MM.1S (cell line): Measurements from ENCODE around the gene TRIM29.

Source experiments
- DNase-seq: peaks from one replicate; pipeline ENCODE4 v3.0.0-alpha.2; 2015
- H2AFZ ChIP-seq: fragments of 300-600 bp; sonication (generic); 2 replicates; pipeline ENCODE4 v1.6.0; 2016; ENCODE audit warnings: antibody characterized with exemption, low read length
- H3F3A ChIP-seq: fragments of 300-600 bp; sonication (generic); 2 replicates; pipeline ENCODE4 v1.6.1; 2016; ENCODE audit warnings: mild to moderate bottlenecking, antibody characterized with exemption, low read length, moderate library complexity, mixed read lengths; ENCODE audit not compliant: insufficient read depth
- H3K27ac ChIP-seq: fragments of 300-600 bp; sonication (generic); 2 replicates; pipeline ENCODE4 v1.5.1; 2016; ENCODE audit warnings: mild to moderate bottlenecking, low read length
- H3K27me3 ChIP-seq: fragments of 300-600 bp; sonication (generic); replicated peaks from 2 replicates; pipeline ENCODE4 v1.6.0; 2016; ENCODE audit warnings: low read length; ENCODE audit not compliant: insufficient read depth
- H3K36me3 ChIP-seq: fragments of 300-600 bp; sonication (generic); replicated peaks from 2 replicates; pipeline ENCODE4 v1.6.1; 2016; ENCODE audit warnings: mild to moderate bottlenecking, low read length, mixed read lengths; ENCODE audit not compliant: insufficient read depth
- H3K4me1 ChIP-seq: fragments of 300-600 bp; sonication (generic); 2 replicates; pipeline ENCODE4 v1.6.1; 2016; ENCODE audit warnings: low read length, mixed read lengths
- H3K4me2 ChIP-seq: fragments of 300-600 bp; sonication (generic); 2 replicates; pipeline ENCODE4 v1.6.0; 2016; ENCODE audit warnings: low read depth, low read length
- H3K4me3 ChIP-seq: fragments of 300-600 bp; sonication (generic); 2 replicates; pipeline ENCODE4 v1.5.1; 2016; ENCODE audit warnings: low read length, mixed read lengths
- H3K79me2 ChIP-seq: fragments of 300-600 bp; sonication (generic); 2 replicates; pipeline ENCODE4 v1.6.1; 2016; ENCODE audit warnings: mixed run types, low read length, mixed read lengths
- H3K9ac ChIP-seq: fragments of 300-600 bp; sonication (generic); 2 replicates; pipeline ENCODE4 v1.6.1; 2016; ENCODE audit warnings: low read length, mixed read lengths
- H3K9me2 ChIP-seq: fragments of 300-600 bp; sonication (generic); replicated peaks from 2 replicates; pipeline ENCODE4 v1.6.1; 2016; ENCODE audit warnings: mild to moderate bottlenecking, low read length, mixed read lengths; ENCODE audit not compliant: insufficient read depth
- H3K9me3 ChIP-seq: fragments of 300-600 bp; sonication (generic); replicated peaks from 2 replicates; pipeline ENCODE4 v1.6.1; 2016; ENCODE audit warnings: mild to moderate bottlenecking, low read length, mixed read lengths; ENCODE audit not compliant: insufficient read depth
- H4K20me1 ChIP-seq: fragments of 300-600 bp; sonication (generic); 2 replicates; pipeline ENCODE4 v1.6.1; 2016; ENCODE audit warnings: mild to moderate bottlenecking, low read length, moderate library complexity, mixed read lengths; ENCODE audit not compliant: insufficient read depth
- CTCF ChIP-seq: fragments of 300-600 bp; sonication (generic); IDR thresholded peaks from 2 replicates; pipeline ENCODE4 v1.5.1; 2016; ENCODE audit warnings: antibody characterized with exemption, low read length, mixed read lengths
- EZH2 ChIP-seq: fragments of 300-600 bp; sonication (generic); optimal IDR thresholded peaks from 2 replicates; pipeline ENCODE3; 2017; ENCODE audit warnings: low read depth, mild to moderate bottlenecking, antibody characterized with exemption, low read length, mixed read lengths
- EZH2phosphoT487 ChIP-seq: fragments of 300-600 bp; sonication (generic); IDR thresholded peaks from 2 replicates; pipeline ENCODE4 v1.6.1; 2018; ENCODE audit warnings: antibody characterized with exemption, low read length

The TRIM29 gene

DNA sequence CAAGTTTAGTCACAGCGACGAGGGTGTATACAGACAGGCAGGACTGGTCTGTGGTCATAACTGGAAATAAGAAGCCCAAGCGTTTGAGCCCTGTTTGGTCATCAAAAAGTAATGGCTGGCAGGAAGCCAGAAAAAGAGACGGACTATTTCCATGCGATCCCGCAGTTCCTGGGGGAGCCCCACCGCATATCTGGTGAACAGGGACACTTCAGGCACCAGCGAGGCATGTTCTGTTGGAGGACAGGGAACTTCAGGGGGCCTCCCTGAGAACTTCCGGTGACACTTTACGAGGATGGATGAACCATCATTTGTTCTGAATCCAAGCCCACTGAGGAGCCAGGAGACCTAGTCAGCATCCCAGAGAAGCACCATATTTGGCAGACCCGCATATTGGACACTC, 29.7 kb upstream of the TRIM29 start:
- H3K9me3 ChIP-seq = no peaks in the 10 kb centered on the region
- no peak overlapping the region for H3K4me2 ChIP-seq
- no peaks in the 10 kb centered on the region for H3K79me2 ChIP-seq
- no peak overlapping the region for H3K9ac ChIP-seq
- no peaks in the 10 kb centered on the region for H3K9me2 ChIP-seq
- no peak overlapping the region for H2AFZ ChIP-seq
- H3K4me3 ChIP-seq = no peak overlapping the region
- no peak for DNase-seq
- no peak overlapping the region for H3K27ac ChIP-seq
- no peak for TF ChIP-seq EZH2phosphoT487
- TF ChIP-seq EZH2 = no peak
- no peak for TF ChIP-seq CTCF
- peaks cover 14% of the 10 kb centered on the region for H3K27me3 ChIP-seq
- H3K4me1 ChIP-seq = no peaks in the 10 kb centered on the region
- no peaks in the 10 kb centered on the region for H4K20me1 ChIP-seq
- H3K36me3 ChIP-seq = no peaks in the 10 kb centered on the region
- no peaks in the 10 kb centered on the region for H3F3A ChIP-seq

GRCh38 chr11:120160436-120160835, 22.5 kb upstream of the TRIM29 start:
- H3K4me2 ChIP-seq = no peak overlapping the region
- no peak for TF ChIP-seq CTCF
- no peak for TF ChIP-seq EZH2
- TF ChIP-seq EZH2phosphoT487 = no peak
- H3K27me3 ChIP-seq = no peaks in the 10 kb centered on the region
- H2AFZ ChIP-seq = no peak overlapping the region
- no peaks in the 10 kb centered on the region for H3K4me1 ChIP-seq
- no peak for DNase-seq
- H3K36me3 ChIP-seq = no peaks in the 10 kb centered on the region
- H3F3A ChIP-seq = no peaks in the 10 kb centered on the region
- no peaks in the 10 kb centered on the region for H3K9me2 ChIP-seq
- H3K79me2 ChIP-seq = no peaks in the 10 kb centered on the region
- no peak overlapping the region for H3K27ac ChIP-seq
- H3K4me3 ChIP-seq = no peak overlapping the region
- no peaks in the 10 kb centered on the region for H4K20me1 ChIP-seq
- H3K9me3 ChIP-seq = no peaks in the 10 kb centered on the region
- no peak overlapping the region for H3K9ac ChIP-seq

DNA sequence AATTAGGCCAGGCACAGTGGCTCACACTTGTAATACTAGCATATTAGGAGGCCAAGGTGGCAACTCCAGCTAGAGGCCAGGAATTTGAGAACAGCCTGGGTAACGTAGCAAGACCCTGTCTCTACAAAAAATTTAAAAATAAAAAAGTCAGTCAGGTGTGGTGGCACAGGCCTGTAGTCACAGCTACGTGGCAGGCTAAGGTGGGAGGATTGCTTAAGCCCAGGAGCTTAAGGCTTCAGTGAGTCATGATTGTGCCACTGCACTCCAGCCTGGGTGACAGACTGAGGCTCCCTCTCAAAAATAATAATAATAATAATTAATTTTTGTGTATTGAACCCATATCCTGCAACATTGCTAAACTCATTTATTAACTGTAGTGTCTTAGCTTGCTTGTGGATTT, 15.3 kb upstream of the TRIM29 start:
- TF ChIP-seq CTCF = no peak
- TF ChIP-seq EZH2phosphoT487 = no peak
- no peak for TF ChIP-seq EZH2
- H2AFZ ChIP-seq = no peak overlapping the region
- DNase-seq = no peak
- H3F3A ChIP-seq = no peaks in the 10 kb centered on the region
- no peak overlapping the region for H3K9ac ChIP-seq
- H3K4me1 ChIP-seq = no peaks in the 10 kb centered on the region
- no peak overlapping the region for H3K4me2 ChIP-seq
- no peaks in the 10 kb centered on the region for H3K36me3 ChIP-seq
- no peaks in the 10 kb centered on the region; the same call in 1 of the 2 replicates for H3K27me3 ChIP-seq
- H3K27ac ChIP-seq = no peak overlapping the region
- no peaks in the 10 kb centered on the region for H4K20me1 ChIP-seq
- no peaks in the 10 kb centered on the region for H3K79me2 ChIP-seq
- no peak overlapping the region for H3K4me3 ChIP-seq
- H3K9me3 ChIP-seq = no peaks in the 10 kb centered on the region
- H3K9me2 ChIP-seq = no peaks in the 10 kb centered on the region
